ENCODE data around the gene KIAA1958.

KIAA1958 gene

GRCh38 chr9:112493393-112494137 is 6.9 kb downstream of the KIAA1958 start:
- no peaks in the 10 kb centered on the region for H3K27me3 Mint-ChIP-seq (ENCODE audit: low read depth)
- H3K9me3 Mint-ChIP-seq = peaks cover 46% of the 10 kb centered on the region
- peak overlapping the region in 1 of 3 experiments; percentile 30 for H3K4me3 Mint-ChIP-seq
- peaks cover 74% of the 10 kb centered on the region for H3K36me3 Mint-ChIP-seq (ENCODE audit: low read depth)
- H3K27ac Mint-ChIP-seq = peak overlapping the region; percentile 25 to 95 (median 48)
- TF ChIP-seq, protein P1, sequence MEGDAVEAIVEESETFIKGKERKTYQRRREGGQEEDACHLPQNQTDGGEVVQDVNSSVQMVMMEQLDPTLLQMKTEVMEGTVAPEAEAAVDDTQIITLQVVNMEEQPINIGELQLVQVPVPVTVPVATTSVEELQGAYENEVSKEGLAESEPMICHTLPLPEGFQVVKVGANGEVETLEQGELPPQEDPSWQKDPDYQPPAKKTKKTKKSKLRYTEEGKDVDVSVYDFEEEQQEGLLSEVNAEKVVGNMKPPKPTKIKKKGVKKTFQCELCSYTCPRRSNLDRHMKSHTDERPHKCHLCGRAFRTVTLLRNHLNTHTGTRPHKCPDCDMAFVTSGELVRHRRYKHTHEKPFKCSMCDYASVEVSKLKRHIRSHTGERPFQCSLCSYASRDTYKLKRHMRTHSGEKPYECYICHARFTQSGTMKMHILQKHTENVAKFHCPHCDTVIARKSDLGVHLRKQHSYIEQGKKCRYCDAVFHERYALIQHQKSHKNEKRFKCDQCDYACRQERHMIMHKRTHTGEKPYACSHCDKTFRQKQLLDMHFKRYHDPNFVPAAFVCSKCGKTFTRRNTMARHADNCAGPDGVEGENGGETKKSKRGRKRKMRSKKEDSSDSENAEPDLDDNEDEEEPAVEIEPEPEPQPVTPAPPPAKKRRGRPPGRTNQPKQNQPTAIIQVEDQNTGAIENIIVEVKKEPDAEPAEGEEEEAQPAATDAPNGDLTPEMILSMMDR (IDR thresholded peaks at IDR 0.05; ENCODE audit: unreplicated experiment in 3 of 3) = no peak
- H3K4me1 Mint-ChIP-seq = peaks cover 18% of the 10 kb centered on the region

- Mint-ChIP-seq H3K9me3 (peaks cover 50% of the 10 kb centered on the region), H3K27ac (peak overlapping the region in 1 of 3 experiments; percentile 95), H3K4me3 (no peak overlapping the region), H3K27me3 (ENCODE audit: low read depth) (no peaks in the 10 kb centered on the region), H3K36me3 (ENCODE audit: low read depth) (peaks cover 80% of the 10 kb centered on the region), H3K4me1 (peaks cover 12% of the 10 kb centered on the region)
- TF ChIP-seq, protein P1 (IDR thresholded peaks at IDR 0.05; ENCODE audit: unreplicated experiment in 3 of 3) = no peak
Measured at GRCh38 chr9:112494153-112494552, 7.5 kb downstream of the KIAA1958 start.

- Mint-ChIP-seq H3K4me3 (no peak overlapping the region), H3K4me1 (peaks cover under 1% of the 10 kb centered on the region), H3K27me3 (ENCODE audit: low read depth) (no peaks in the 10 kb centered on the region), H3K9me3 (peaks cover 50% of the 10 kb centered on the region), H3K27ac (no peak overlapping the region), H3K36me3 (ENCODE audit: low read depth) (peaks cover 79% of the 10 kb centered on the region)
- TF ChIP-seq, protein P1 (IDR thresholded peaks at IDR 0.05; ENCODE audit: unreplicated experiment in 3 of 3) = no peak
Measured at GRCh38 chr9:112495614-112496013, 9.0 kb downstream of the KIAA1958 start.

DNA sequence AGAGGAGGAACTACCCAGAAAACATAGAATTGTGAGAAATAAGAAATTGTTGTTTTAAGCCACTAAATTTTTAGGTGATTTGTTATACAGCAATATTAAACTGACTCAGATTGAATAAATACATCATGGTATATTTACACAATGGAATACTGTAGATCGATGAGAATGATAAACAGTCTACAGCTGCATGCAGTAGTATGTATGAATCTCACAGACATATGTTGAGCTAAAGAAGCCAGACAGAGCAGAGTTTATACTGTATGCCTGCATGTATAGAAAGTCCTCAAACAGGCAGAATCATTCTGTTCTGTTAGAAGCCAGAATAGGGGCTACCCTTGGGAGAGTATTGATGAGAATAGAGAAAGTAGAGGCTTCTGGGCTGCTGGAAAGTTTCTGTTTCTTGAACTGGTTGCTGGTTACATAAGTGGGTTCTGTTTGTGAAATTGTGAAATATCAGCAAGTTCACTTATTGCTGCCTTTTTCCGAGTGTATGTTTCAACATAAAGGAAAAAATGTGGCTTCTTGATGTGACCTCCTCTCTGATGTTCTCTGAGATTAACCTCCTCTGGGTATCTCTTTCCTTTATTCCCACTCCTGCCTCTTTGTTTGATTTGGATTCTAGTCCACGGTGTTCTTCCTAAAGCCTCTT is 9.6 kb downstream of the KIAA1958 start:
- H3K27me3 Mint-ChIP-seq (ENCODE audit: low read depth) = no peaks in the 10 kb centered on the region
- TF ChIP-seq, protein P1 (IDR thresholded peaks at IDR 0.05; ENCODE audit: unreplicated experiment in 3 of 3) = no peak
- no peak overlapping the region for H3K4me3 Mint-ChIP-seq
- H3K9me3 Mint-ChIP-seq = peaks cover 50% of the 10 kb centered on the region
- H3K27ac Mint-ChIP-seq = no peak overlapping the region
- peaks cover 80% of the 10 kb centered on the region for H3K36me3 Mint-ChIP-seq (ENCODE audit: low read depth)
- no peaks in the 10 kb centered on the region for H3K4me1 Mint-ChIP-seq

- TF ChIP-seq, protein P1 (IDR thresholded peaks at IDR 0.05; ENCODE audit: unreplicated experiment in 3 of 3) = no peak
- no peak overlapping the region for H3K4me3 Mint-ChIP-seq
- H3K27me3 Mint-ChIP-seq (ENCODE audit: low read depth) = no peaks in the 10 kb centered on the region
- no peak overlapping the region for H3K27ac Mint-ChIP-seq
- no peaks in the 10 kb centered on the region for H3K4me1 Mint-ChIP-seq
- H3K9me3 Mint-ChIP-seq = peaks cover 18% of the 10 kb centered on the region
- H3K36me3 Mint-ChIP-seq (ENCODE audit: low read depth) = peaks cover 59% of the 10 kb centered on the region
Measured at GRCh38 chr9:112500842-112501241, 14.2 kb downstream of the KIAA1958 start.

Data from nephron (organoid).